KOPT-K1 (cell line): ENCODE data around the gene NMNAT3.

ENCODE experiments used
- H3K27ac ChIP-seq: fragments of 200-600 bp; sonication (generic); 2 replicates; pipeline ENCODE4 v1.5.1; 2016; ENCODE audit warnings: antibody characterized with exemption, mild to moderate bottlenecking, low read depth, low read length; ENCODE audit not compliant: poor library complexity, severe bottlenecking
- H3K36me3 ChIP-seq: fragments of 200-600 bp; sonication (generic); 2 replicates; pipeline ENCODE4 v1.5.1; 2017; ENCODE audit warnings: antibody characterized with exemption, mild to moderate bottlenecking, low read length, moderate library complexity; ENCODE audit not compliant: insufficient read depth
- H3K9me3 ChIP-seq: fragments of 200-600 bp; sonication (generic); 2 replicates; pipeline ENCODE4 v1.5.1; 2017; ENCODE audit warnings: antibody characterized with exemption, low read length, mild to moderate bottlenecking; ENCODE audit not compliant: insufficient read depth, poor library complexity, severe bottlenecking

Gene NMNAT3

DNA sequence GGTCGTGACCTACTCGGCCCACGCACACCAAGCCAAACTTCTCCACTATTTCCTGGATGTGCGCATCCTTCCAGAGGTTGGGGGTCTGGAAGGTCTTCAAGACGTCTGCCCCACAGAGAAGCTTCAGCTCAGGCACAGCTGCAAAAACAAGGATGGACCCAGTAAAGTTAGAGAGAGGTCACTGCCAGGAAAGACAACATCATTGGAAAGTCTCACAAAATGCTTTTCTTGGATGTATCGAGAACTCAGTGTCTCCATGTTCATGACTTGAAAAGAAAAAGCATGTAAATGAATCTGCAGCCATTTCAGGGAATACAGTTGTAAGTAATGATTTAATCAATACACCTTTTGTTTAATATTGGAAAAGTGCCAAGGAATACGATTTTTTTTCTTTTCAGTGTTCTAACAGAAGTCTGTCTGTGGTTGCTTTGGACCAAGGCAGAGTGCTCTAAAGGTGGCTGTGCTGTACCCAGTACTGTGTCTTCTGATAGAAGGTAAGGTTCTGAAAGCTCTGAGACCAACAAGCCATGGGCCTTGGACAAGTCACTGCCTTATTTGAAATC, 116.4 kb downstream of the NMNAT3 start:
- Histone ChIP-seq H3K9me3 (no peaks in the 10 kb centered on the region), H3K27ac (no peak overlapping the region), H3K36me3 (no peaks in the 10 kb centered on the region)

DNA sequence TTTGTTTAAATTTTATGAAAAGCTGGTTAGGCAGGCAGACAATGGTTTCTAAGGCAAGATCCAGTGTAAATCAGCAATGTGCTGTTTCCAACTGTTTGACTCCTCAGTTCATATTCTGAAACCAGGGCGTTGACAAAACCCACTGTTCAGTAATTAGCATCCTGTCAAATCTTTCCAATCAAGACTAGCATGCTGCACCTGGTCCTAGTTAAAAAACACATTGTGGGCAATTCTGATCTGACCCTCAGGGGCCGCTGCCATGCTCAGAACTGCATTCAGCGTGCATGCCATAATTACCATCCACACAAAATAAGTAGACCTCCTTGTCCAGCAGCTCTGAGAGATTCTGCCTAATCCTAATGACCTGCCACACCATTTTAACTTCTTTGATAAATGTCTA, 117.4 kb downstream of the NMNAT3 start:
- Histone ChIP-seq H3K9me3 (no peaks in the 10 kb centered on the region), H3K27ac (no peak overlapping the region), H3K36me3 (no peaks in the 10 kb centered on the region)

- H3K36me3 ChIP-seq, result no peaks in the 10 kb centered on the region
- H3K27ac ChIP-seq, result no peak overlapping the region
- no peaks in the 10 kb centered on the region for H3K9me3 ChIP-seq
Measured at GRCh38 chr3:139559541-139559940, 118.2 kb downstream of the NMNAT3 start.

DNA sequence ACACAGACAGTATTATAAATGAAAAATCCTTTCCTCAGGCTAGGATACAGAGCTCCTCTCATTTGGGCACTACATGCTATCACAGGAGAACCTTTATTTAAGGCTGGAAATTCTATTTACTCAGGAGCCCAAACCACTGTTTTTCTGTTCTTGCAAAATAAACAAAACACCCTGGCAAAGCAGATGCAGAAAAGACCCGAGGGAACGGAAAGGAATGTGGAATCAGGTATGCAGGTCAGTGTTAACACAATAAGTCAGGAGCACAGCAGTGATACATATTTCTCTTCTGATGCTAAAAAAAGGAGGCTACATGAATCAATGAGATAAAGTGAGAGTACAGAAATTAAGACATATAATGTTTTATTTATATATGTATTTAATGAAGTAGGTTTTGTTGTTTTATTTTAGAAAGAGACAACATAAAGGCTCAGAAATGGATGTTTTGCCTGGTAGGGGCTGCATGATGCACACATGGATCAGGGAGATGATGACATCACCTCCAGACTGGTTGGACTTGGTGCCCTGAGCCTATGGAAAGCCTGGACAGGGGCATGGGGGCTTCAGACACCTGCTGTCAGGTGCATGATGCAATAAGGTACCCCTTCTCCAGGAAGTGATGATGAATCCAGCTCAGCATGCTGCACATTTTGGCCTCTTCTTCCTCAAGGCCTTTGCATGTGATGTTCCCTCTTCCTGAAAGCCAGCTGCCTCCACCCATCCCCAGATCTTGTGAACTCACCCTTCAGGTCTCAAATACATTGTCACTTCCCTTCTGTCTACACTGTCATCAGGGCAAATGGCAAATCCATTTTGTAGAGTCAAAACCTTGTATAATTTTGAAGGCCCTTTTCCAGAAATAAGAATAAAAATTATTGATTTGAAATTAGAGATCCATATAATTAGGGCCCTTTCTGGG, 119.2 kb downstream of the NMNAT3 start:
- Histone ChIP-seq H3K27ac (no peak overlapping the region), H3K9me3 (no peaks in the 10 kb centered on the region), H3K36me3 (no peaks in the 10 kb centered on the region)

DNA sequence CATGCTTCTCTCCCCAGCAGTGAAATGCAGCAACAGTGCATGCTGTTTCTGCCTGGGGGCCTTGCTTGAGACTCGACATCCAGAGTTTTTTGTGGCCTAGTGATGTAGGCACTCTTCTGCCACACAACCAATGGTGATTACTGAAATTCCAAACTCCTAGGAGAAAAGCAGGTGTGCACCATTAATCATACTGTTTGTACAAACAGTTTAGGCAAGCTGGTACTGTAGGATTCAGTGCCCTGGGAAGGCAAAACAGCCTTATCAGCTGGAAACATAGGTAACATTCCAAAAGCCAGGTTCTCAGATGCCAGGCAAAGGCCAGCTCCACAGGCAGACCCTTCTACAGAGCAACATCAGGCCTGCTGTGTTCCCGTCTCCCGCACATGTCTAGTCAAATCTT, 120.7 kb downstream of the NMNAT3 start:
- Histone ChIP-seq H3K27ac (no peak overlapping the region), H3K9me3 (no peaks in the 10 kb centered on the region), H3K36me3 (no peaks in the 10 kb centered on the region)

- H3K9me3 ChIP-seq, result no peaks in the 10 kb centered on the region
- no peaks in the 10 kb centered on the region for H3K36me3 ChIP-seq
- H3K27ac ChIP-seq, result no peak overlapping the region
Measured at GRCh38 chr3:139555249-139555648, 122.5 kb downstream of the NMNAT3 start.

- Histone ChIP-seq H3K36me3 (no peaks in the 10 kb centered on the region), H3K27ac (no peak overlapping the region), H3K9me3 (no peaks in the 10 kb centered on the region)
Measured at GRCh38 chr3:139554628-139555027, 123.1 kb downstream of the NMNAT3 start.

- no peaks in the 10 kb centered on the region for H3K36me3 ChIP-seq
- no peaks in the 10 kb centered on the region for H3K9me3 ChIP-seq
Measured at GRCh38 chr3:139552632-139553365, 125.0 kb downstream of the NMNAT3 start.

DNA sequence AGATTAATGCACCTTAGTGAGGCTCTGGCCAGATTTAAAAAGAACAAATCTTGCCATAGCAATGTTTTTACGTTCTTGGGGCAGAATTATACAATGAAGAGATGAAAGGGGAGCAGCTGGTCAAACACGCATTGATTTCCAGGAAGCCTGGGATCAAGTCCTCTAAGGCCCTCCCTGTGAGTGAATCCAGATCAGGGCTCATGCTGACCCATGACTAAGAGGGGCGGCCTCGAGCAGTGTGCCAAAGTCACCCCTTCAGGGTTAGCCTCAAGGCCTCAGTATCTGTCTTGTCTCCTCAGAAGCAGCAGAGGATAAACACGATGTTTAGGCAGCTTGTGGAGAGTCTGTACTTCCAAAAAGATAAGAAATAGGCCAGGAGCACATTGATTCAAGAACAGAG, 129.0 kb downstream of the NMNAT3 start:
- Histone ChIP-seq H3K27ac (no peak overlapping the region), H3K36me3 (no peaks in the 10 kb centered on the region), H3K9me3 (no peaks in the 10 kb centered on the region)

More at GRCh38 chr3:139552632-139553365, 125.0 kb downstream of the NMNAT3 start:
- no peak overlapping the region for H3K27ac ChIP-seq

GRCh38 chr3:139547666-139548065, 130.1 kb downstream of the NMNAT3 start:
- H3K27ac ChIP-seq, result no peak overlapping the region
- H3K36me3 ChIP-seq, result no peaks in the 10 kb centered on the region
- no peaks in the 10 kb centered on the region for H3K9me3 ChIP-seq

DNA sequence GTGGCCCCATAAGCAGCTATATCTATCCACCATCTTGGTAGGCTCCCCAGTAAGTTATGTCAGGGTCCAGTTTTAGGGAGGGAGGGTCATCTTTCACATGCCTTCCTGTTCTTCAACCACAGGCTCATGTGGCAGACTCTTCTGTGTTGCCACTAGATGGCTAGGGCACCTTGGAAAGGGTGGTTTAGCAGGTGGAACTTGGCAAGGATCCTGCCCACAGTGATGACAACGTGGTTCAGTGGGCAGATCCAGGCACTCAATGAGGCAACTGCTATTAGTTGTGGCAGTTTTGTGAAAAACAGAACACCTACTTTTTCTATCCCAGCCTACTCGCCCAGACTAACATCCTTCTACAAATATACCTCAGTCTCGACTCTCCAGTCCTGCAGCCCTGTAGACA, 131.0 kb downstream of the NMNAT3 start:
- H3K36me3 ChIP-seq, result no peaks in the 10 kb centered on the region
- H3K9me3 ChIP-seq, result no peaks in the 10 kb centered on the region
- no peak overlapping the region for H3K27ac ChIP-seq

GRCh38 chr3:139541532-139542288, 136.1 kb downstream of the NMNAT3 start:
- no peak overlapping the region for H3K27ac ChIP-seq
- no peaks in the 10 kb centered on the region for H3K36me3 ChIP-seq
- H3K9me3 ChIP-seq, result no peaks in the 10 kb centered on the region

DNA sequence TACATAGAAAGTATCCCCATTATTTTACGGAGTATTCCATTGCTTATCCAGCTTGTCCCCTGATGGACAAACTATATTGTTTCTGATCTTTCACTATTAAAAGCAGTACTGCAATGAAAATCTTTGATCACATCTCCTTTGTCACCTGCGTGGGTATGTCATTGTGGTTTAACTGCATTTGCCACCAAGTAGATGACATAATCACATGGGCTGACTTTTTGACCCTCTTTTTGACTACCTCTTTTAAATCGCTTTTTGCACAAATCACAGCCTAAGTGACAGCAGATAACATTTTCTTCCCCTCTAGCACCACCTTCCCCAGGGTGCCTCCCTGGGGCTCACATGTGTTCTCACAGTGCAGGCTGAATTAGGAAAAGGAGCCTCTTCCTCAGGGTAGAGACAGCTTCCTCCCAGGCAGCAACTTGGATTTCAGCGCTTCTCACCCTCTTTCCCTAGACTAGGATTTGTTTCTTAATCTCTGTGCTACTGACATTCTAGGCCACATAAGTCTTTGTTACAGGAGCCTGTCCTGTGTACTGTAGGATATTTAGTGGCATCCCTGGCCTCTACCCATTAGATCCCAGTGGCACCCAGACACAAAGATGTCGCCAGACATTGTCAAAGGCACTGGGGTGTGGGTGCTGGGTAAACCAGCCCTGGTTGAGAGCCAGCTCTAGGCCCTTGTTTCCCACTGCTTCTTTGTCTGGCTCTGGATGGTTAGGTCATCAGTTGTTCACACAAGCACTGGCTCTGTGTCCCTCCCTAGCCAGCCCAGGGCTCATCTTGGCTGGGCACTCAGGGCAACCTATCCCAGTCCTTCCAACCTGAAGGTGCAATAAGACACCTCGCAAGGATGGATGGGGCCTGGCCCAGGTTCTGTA, 136.9 kb downstream of the NMNAT3 start:
- Histone ChIP-seq H3K36me3 (no peaks in the 10 kb centered on the region), H3K27ac (no peak overlapping the region), H3K9me3 (no peaks in the 10 kb centered on the region)

GRCh38 chr3:139538733-139539132, 139.0 kb downstream of the NMNAT3 start:
- no peak overlapping the region for H3K27ac ChIP-seq
- H3K36me3 ChIP-seq, result no peaks in the 10 kb centered on the region
- no peaks in the 10 kb centered on the region for H3K9me3 ChIP-seq
